HEK293 (cell line): ENCODE results near the gene HOXB8.
A peak's percentile ranks its signal among the peaks of the same experiment; 100 is the strongest.

ENCODE experiments used
- ATF2 ChIP-seq: fragments of 450-650 bp; formaldehyde crosslinking; IDR thresholded peaks from 2 replicates; pipeline ENCODE4 v1.5.1; 2016; ENCODE audit warnings: missing biosample characterization, missing genetic modification characterization, low read depth
- SP2 ChIP-seq: fragments of 450-650 bp; formaldehyde crosslinking; IDR thresholded peaks from 2 replicates; pipeline ENCODE4 v1.5.1; 2016; ENCODE audit warnings: missing biosample characterization, missing genetic modification characterization
- ZFP3 ChIP-seq: fragments of 450-650 bp; formaldehyde crosslinking; IDR thresholded peaks from 2 replicates; pipeline ENCODE4 v1.5.1; 2016; ENCODE audit warnings: low read depth, missing biosample characterization, missing genetic modification characterization
- ZNF174 ChIP-seq: fragments of 450-650 bp; formaldehyde crosslinking; IDR thresholded peaks from 2 replicates; pipeline ENCODE4 v1.5.0; 2017; ENCODE audit warnings: missing biosample characterization, mild to moderate bottlenecking, missing genetic modification characterization
- ZNF202 ChIP-seq: fragments of 450-650 bp; formaldehyde crosslinking; IDR thresholded peaks from 2 replicates; pipeline ENCODE4 v1.5.1; 2016; ENCODE audit warnings: missing biosample characterization, missing genetic modification characterization, borderline replicate concordance
- ZNF211 ChIP-seq: fragments of 450-650 bp; formaldehyde crosslinking; IDR thresholded peaks from 2 replicates; pipeline ENCODE4 v1.5.1; 2016; ENCODE audit warnings: low read depth, missing biosample characterization, missing genetic modification characterization
- ZNF23 ChIP-seq: fragments of 450-650 bp; formaldehyde crosslinking; IDR thresholded peaks from 2 replicates; pipeline ENCODE4 v1.5.1; 2016; ENCODE audit warnings: missing biosample characterization, missing genetic modification characterization, borderline replicate concordance
- ZNF544 ChIP-seq: fragments of 450-650 bp; formaldehyde crosslinking; IDR thresholded peaks from 2 replicates; pipeline ENCODE4 v1.5.0; 2017; ENCODE audit warnings: missing biosample characterization, missing genetic modification characterization
- ZNF670 ChIP-seq: fragments of 450-650 bp; formaldehyde crosslinking; IDR thresholded peaks from 2 replicates; pipeline ENCODE4 v1.5.1; 2016; ENCODE audit warnings: missing biosample characterization, missing genetic modification characterization, low read depth
- TF ChIP-seq, protein P1 (sequence below): fragments of 450-650 bp; formaldehyde crosslinking; IDR thresholded peaks from 2 replicates; pipeline ENCODE4 v1.5.1; 2016; ENCODE audit warnings: missing biosample characterization, missing genetic modification characterization
- TF ChIP-seq, protein P2 (sequence below): fragments of 450-650 bp; formaldehyde crosslinking; IDR thresholded peaks from 2 replicates; pipeline ENCODE4 v1.5.1; 2016; ENCODE audit warnings: missing biosample characterization, missing genetic modification characterization
- TF ChIP-seq, protein P3 (sequence below): fragments of 450-650 bp; formaldehyde crosslinking; IDR thresholded peaks from 2 replicates; pipeline ENCODE4 v1.5.0; 2017; ENCODE audit warnings: missing biosample characterization, missing genetic modification characterization, borderline replicate concordance
- TF ChIP-seq, protein P4 (sequence below): fragments of 450-650 bp; formaldehyde crosslinking; IDR thresholded peaks from 2 replicates; pipeline ENCODE4 v1.5.1; 2016; ENCODE audit warnings: missing biosample characterization, missing genetic modification characterization, borderline replicate concordance

GRCh38 chr17:48625495-48626244, 10.6 kb upstream of the HOXB8 start:
- TF ChIP-seq, protein P1, sequence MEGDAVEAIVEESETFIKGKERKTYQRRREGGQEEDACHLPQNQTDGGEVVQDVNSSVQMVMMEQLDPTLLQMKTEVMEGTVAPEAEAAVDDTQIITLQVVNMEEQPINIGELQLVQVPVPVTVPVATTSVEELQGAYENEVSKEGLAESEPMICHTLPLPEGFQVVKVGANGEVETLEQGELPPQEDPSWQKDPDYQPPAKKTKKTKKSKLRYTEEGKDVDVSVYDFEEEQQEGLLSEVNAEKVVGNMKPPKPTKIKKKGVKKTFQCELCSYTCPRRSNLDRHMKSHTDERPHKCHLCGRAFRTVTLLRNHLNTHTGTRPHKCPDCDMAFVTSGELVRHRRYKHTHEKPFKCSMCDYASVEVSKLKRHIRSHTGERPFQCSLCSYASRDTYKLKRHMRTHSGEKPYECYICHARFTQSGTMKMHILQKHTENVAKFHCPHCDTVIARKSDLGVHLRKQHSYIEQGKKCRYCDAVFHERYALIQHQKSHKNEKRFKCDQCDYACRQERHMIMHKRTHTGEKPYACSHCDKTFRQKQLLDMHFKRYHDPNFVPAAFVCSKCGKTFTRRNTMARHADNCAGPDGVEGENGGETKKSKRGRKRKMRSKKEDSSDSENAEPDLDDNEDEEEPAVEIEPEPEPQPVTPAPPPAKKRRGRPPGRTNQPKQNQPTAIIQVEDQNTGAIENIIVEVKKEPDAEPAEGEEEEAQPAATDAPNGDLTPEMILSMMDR (tag by site-specific recombination): no peak
- TF ChIP-seq ZNF211: no peak
- no peak for TF ChIP-seq ZNF202 (tag by site-specific recombination)
- TF ChIP-seq, protein P2, sequence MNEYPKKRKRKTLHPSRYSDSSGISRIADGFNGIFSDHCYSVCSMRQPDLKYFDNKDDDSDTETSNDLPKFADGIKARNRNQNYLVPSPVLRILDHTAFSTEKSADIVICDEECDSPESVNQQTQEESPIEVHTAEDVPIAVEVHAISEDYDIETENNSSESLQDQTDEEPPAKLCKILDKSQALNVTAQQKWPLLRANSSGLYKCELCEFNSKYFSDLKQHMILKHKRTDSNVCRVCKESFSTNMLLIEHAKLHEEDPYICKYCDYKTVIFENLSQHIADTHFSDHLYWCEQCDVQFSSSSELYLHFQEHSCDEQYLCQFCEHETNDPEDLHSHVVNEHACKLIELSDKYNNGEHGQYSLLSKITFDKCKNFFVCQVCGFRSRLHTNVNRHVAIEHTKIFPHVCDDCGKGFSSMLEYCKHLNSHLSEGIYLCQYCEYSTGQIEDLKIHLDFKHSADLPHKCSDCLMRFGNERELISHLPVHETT (tag by site-specific recombination): no peak
- TF ChIP-seq, protein P3, sequence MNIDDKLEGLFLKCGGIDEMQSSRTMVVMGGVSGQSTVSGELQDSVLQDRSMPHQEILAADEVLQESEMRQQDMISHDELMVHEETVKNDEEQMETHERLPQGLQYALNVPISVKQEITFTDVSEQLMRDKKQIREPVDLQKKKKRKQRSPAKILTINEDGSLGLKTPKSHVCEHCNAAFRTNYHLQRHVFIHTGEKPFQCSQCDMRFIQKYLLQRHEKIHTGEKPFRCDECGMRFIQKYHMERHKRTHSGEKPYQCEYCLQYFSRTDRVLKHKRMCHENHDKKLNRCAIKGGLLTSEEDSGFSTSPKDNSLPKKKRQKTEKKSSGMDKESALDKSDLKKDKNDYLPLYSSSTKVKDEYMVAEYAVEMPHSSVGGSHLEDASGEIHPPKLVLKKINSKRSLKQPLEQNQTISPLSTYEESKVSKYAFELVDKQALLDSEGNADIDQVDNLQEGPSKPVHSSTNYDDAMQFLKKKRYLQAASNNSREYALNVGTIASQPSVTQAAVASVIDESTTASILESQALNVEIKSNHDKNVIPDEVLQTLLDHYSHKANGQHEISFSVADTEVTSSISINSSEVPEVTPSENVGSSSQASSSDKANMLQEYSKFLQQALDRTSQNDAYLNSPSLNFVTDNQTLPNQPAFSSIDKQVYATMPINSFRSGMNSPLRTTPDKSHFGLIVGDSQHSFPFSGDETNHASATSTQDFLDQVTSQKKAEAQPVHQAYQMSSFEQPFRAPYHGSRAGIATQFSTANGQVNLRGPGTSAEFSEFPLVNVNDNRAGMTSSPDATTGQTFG: no peak
- peak; percentile 45 for TF ChIP-seq SP2 (tag by site-specific recombination)
- no peak for TF ChIP-seq ZFP3 (tag by site-specific recombination)
- TF ChIP-seq ATF2 (tag by site-specific recombination): no peak
- TF ChIP-seq ZNF174: no peak
- TF ChIP-seq ZNF23 (tag by site-specific recombination): no peak
- TF ChIP-seq ZNF670 (tag by site-specific recombination): no peak
- TF ChIP-seq, protein P4, sequence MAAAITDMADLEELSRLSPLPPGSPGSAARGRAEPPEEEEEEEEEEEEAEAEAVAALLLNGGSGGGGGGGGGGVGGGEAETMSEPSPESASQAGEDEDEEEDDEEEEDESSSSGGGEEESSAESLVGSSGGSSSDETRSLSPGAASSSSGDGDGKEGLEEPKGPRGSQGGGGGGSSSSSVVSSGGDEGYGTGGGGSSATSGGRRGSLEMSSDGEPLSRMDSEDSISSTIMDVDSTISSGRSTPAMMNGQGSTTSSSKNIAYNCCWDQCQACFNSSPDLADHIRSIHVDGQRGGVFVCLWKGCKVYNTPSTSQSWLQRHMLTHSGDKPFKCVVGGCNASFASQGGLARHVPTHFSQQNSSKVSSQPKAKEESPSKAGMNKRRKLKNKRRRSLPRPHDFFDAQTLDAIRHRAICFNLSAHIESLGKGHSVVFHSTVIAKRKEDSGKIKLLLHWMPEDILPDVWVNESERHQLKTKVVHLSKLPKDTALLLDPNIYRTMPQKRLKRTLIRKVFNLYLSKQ (tag by site-specific recombination): no peak
- no peak for TF ChIP-seq ZNF544 (tag by site-specific recombination)
